ENCODE results near the gene POLR1G.

POLR1G gene

GRCh38 chr19:45406226-45407090 is at the start of gene POLR1G:
POLR1G (plus strand) TSS chr19:45406644; CDS start chr19:45406697, 53 bp downstream.
- peak; percentile 90 for DNase-seq (ENCODE audit: extremely low spot score)
- no peak for TF ChIP-seq CTCF (IDR thresholded peaks at IDR 0.05; ENCODE audit: control extremely low read depth, extremely low read depth, low read depth, missing control alignments)
- ChIA-PET POLR2A (interaction anchor here (0.6 kb wide), 1 partner anchor 41 kb away, joined by 4 read pairs; no protein-coding TSS in a partner anchor), CTCF (interaction anchor here (0.6 to 1.7 kb wide), 5 partner anchors 22 to 79 kb away, joined by 3 to 8 read pairs (median 6); no protein-coding TSS in a partner anchor)

DNA sequence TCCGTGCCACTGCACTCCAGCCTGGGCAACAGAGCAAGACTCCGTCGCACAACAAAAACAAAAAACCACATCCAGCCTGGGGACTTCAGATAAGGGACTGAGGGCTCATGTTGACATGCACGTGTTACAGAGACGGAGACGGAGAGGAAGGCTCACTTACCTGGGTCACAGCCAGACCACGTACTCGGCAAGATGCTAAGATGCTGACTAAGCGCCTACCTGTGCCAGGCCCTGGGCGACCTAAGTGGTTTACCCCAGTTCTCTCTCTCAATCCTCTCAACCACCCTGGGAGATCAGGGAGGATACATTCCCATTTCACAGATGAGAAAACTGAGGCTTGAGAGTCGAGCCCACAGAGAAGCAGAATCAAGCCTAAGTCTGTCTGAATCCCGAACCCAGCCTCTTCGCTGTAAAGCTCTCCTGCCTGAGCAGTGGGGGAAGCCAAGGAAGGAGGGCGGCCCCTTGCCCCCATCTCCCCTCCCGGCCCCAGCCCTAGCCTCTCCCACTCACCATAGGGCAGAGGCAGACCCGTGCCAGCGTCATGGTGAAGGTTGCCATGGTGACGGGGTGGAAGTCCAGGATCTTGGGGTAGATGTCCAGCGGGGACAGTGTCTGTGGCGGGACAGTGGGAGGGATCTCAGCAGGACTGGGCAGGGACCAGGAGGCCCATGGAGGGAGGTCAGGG is 49.5 kb upstream of the POLR1G start:
- POLR2A ChIA-PET: no interaction called here
- TF ChIP-seq CTCF (IDR thresholded peaks at IDR 0.05; ENCODE audit: control extremely low read depth, extremely low read depth, low read depth, missing control alignments): no peak
- DNase-seq (ENCODE audit: extremely low spot score): no peak
- CTCF ChIA-PET: no interaction called here

GRCh38 chr19:45357445-45357783 is 49.0 kb upstream of the POLR1G start:
- TF ChIP-seq CTCF (IDR thresholded peaks at IDR 0.05; ENCODE audit: control extremely low read depth, extremely low read depth, low read depth, missing control alignments): no peak
- ChIA-PET CTCF (no interaction called here), POLR2A (no interaction called here)
- no peak for DNase-seq (ENCODE audit: extremely low spot score)

DNA sequence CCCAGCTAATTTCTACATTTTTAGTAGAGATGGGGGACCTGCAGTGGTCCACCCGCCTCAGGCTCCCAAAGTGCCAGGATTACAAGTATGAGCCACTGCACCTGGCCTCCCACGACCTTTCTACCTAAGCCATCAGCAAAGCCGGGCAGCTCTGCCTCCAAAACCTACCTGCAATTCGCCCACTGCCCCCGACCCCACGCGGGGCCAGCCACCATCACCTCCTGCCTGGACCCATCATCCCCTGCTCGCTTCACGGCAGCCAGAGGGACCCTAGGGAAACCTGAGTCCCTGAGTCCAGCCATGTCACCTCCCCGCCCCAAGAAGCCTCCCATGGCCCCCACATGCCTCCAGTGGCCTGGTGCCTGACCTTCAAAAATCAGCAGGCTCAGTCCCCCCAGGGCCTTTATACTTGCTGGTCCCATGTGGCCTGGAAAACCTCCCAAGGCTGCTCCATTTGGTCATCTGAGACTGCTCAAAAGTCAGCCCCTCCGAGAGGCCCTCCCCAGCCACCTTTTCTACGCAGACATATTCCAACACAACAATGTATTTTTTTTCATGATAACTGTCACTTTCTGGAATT is 48.1 kb upstream of the POLR1G start:
- POLR2A ChIA-PET: no interaction called here

DNA sequence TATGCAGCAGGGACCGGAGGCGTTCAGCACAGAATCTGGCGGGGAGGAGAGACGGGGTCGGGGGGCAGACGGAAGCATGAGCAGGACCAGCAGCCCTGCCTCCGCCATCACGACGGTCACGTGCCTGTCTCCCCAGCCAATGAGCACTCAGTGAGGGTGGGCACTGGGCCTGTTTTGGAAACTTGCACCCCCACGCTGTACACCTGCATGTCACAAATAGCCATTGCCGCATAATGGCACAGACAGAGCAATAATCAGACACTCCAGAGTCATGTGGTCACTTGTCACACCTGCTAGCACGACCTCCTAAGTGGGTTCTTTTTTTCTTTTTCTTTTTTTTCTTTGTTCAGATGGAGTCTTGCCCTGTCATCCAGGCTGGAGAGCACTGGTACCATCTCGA is 44.8 kb upstream of the POLR1G start:
- CTCF ChIA-PET: interaction anchor here (1.0 to 1.6 kb wide), 2 partner anchors 22 to 112 kb away, joined by 3 read pairs; no protein-coding TSS in a partner anchor
- POLR2A ChIA-PET: no interaction called here
- TF ChIP-seq CTCF (IDR thresholded peaks at IDR 0.05; ENCODE audit: control extremely low read depth, extremely low read depth, low read depth, missing control alignments): no peak
- no peak for DNase-seq (ENCODE audit: extremely low spot score)

More for the DNA sequence above, 48.1 kb upstream of the POLR1G start:
- no peak for TF ChIP-seq CTCF (IDR thresholded peaks at IDR 0.05; ENCODE audit: control extremely low read depth, extremely low read depth, low read depth, missing control alignments)
- CTCF ChIA-PET: no interaction called here
- DNase-seq (ENCODE audit: extremely low spot score): no peak

- POLR2A ChIA-PET: no interaction called here
These were observed 44.2 kb upstream of the POLR1G start for GRCh38 chr19:45362291-45362690.

More at GRCh38 chr19:45362291-45362690, 44.2 kb upstream of the POLR1G start:
- DNase-seq (ENCODE audit: extremely low spot score): no peak
- TF ChIP-seq CTCF (IDR thresholded peaks at IDR 0.05; ENCODE audit: control extremely low read depth, extremely low read depth, low read depth, missing control alignments): no peak
- CTCF ChIA-PET: interaction anchor here (1.0 to 1.6 kb wide), 2 partner anchors 23 to 113 kb away, joined by 3 read pairs; no protein-coding TSS in a partner anchor

Measured in GM10248 (cell line).